Mammary epithelial cell (primary cell): Measurements from ENCODE around the gene ANKRD11.

Experiments
- CTCF ChIP-seq, 2 donors: IDR thresholded peaks in 1 of 2; conservative IDR thresholded peaks in 1 of 2; 2 replicates each; pipeline ENCODE4 v1.5.1; 2011 to 2012; ENCODE audit warnings: inconsistent platforms in 2 of 2, low read length in 2 of 2, mild to moderate bottlenecking in 2 of 2, control low read depth in 1 of 2, low read depth in 1 of 2; ENCODE audit not compliant: insufficient read depth in 1 of 2; ENCODE audit errors: extremely low read depth in 1 of 2
- EZH2 ChIP-seq: IDR thresholded peaks from 2 replicates; pipeline ENCODE4 v1.6.1; 2012; ENCODE audit warnings: low read length, inconsistent platforms, borderline replicate concordance

- TF ChIP-seq CTCF (conservative IDR thresholded peaks at IDR 0.05 in 1 of 2, IDR thresholded peaks at IDR 0.05 in 1 of 2; ENCODE audit: extremely low read depth in 1 of 2, insufficient read depth in 1 of 2, low read depth in 1 of 2, low read length in 2 of 2) = no peak
- TF ChIP-seq EZH2 = no peak
These were observed 3.4 kb upstream of the ANKRD11 start for GRCh38 chr16:89493776-89494175.
